Measurements from ENCODE around the gene ERN1. TPM values are rescaled to one million over a fixed set of nuclear protein-coding genes. Genes with fewer than 3 reads are reported as not detected.

Gene ERN1
- total RNA-seq, 2 donors from 2014 or later: 9.0 to 13.7 TPM

- no peaks in the 10 kb centered on the region for H3K27me3 Mint-ChIP-seq (ENCODE audit: insufficient read depth)
- no peaks in the 10 kb centered on the region for H3K9me3 ChIP-seq (ENCODE audit: control insufficient read depth, low read length)
- H3K4me1 ChIP-seq (ENCODE audit: control insufficient read depth, insufficient read depth, low read length): no peaks in the 10 kb centered on the region
- DNase-seq: no peak
- peaks cover 19% of the 10 kb centered on the region for H3K36me3 Mint-ChIP-seq (ENCODE audit: low read depth)
- no peak overlapping the region for H3K27ac Mint-ChIP-seq
- H3K4me1 Mint-ChIP-seq: no peaks in the 10 kb centered on the region
- H3K9ac ChIP-seq (ENCODE audit: extremely low read depth, low read length, poor library complexity, severe bottlenecking): no peak overlapping the region
- 90 to 100% methylated on average over 5 to 7 of the region's 7 CpGs for WGBS, 2 experiments (ENCODE audit: insufficient coverage in 1 of 2, insufficient read length in 1 of 2)
- H3K27me3 ChIP-seq (ENCODE audit: control insufficient read depth, insufficient read depth, low read length, poor library complexity, severe bottlenecking): no peaks in the 10 kb centered on the region
- H3K27ac ChIP-seq (ENCODE audit: low read depth, low read length): no peak overlapping the region
- no peak overlapping the region for H3K4me3 Mint-ChIP-seq
- no peak overlapping the region for H3K4me3 ChIP-seq (ENCODE audit: low read length)
- TF ChIP-seq CTCF (conservative IDR thresholded peaks at IDR 0.05): no peak
- peaks cover 10% of the 10 kb centered on the region for H3K36me3 ChIP-seq (ENCODE audit: control insufficient read depth, insufficient read depth, low read length)
- peaks cover 5% of the 10 kb centered on the region for H3K9me3 Mint-ChIP-seq
Observed at GRCh38 chr17:64177311-64178010, 47.5 kb upstream of the ERN1 start.

GRCh38 chr17:64176556-64176955, 46.6 kb upstream of the ERN1 start:
- no peak for TF ChIP-seq CTCF (conservative IDR thresholded peaks at IDR 0.05)
- no peak overlapping the region for H3K4me3 ChIP-seq (ENCODE audit: low read length)
- Mint-ChIP-seq H3K9me3 (peaks cover 5% of the 10 kb centered on the region), H3K4me3 (no peak overlapping the region), H3K36me3 (ENCODE audit: low read depth) (peaks cover 18% of the 10 kb centered on the region), H3K27me3 (ENCODE audit: insufficient read depth) (no peaks in the 10 kb centered on the region), H3K27ac (no peak overlapping the region), H3K4me1 (no peaks in the 10 kb centered on the region)
- H3K27ac ChIP-seq (ENCODE audit: low read depth, low read length): no peak overlapping the region
- no peak overlapping the region for H3K9ac ChIP-seq (ENCODE audit: extremely low read depth, low read length, poor library complexity, severe bottlenecking)
- no peaks in the 10 kb centered on the region for H3K4me1 ChIP-seq (ENCODE audit: control insufficient read depth, insufficient read depth, low read length)
- DNase-seq: no peak
- no peaks in the 10 kb centered on the region for H3K27me3 ChIP-seq (ENCODE audit: control insufficient read depth, insufficient read depth, low read length, poor library complexity, severe bottlenecking)
- H3K36me3 ChIP-seq (ENCODE audit: control insufficient read depth, insufficient read depth, low read length): peaks cover 10% of the 10 kb centered on the region
- no peaks in the 10 kb centered on the region for H3K9me3 ChIP-seq (ENCODE audit: control insufficient read depth, low read length)

- Mint-ChIP-seq H3K9me3 (peaks cover 5% of the 10 kb centered on the region), H3K4me3 (no peak overlapping the region), H3K27ac (no peak overlapping the region), H3K36me3 (ENCODE audit: low read depth) (peaks cover 32% of the 10 kb centered on the region), H3K4me1 (no peaks in the 10 kb centered on the region), H3K27me3 (ENCODE audit: insufficient read depth) (no peaks in the 10 kb centered on the region)
- Histone ChIP-seq H3K9me3 (ENCODE audit: control insufficient read depth, low read length) (no peaks in the 10 kb centered on the region), H3K4me1 (ENCODE audit: control insufficient read depth, insufficient read depth, low read length) (no peaks in the 10 kb centered on the region), H3K4me3 (ENCODE audit: low read length) (no peak overlapping the region), H3K27me3 (ENCODE audit: control insufficient read depth, insufficient read depth, low read length, poor library complexity, severe bottlenecking) (no peaks in the 10 kb centered on the region), H3K9ac (ENCODE audit: extremely low read depth, low read length, poor library complexity, severe bottlenecking) (no peak overlapping the region), H3K27ac (ENCODE audit: low read depth, low read length) (no peak overlapping the region), H3K36me3 (ENCODE audit: control insufficient read depth, insufficient read depth, low read length) (peaks cover 16% of the 10 kb centered on the region)
- DNase-seq: peak; percentile 36
- WGBS, 2 experiments (ENCODE audit: insufficient coverage in 1 of 2, insufficient read length in 1 of 2): 88 to 95% methylated on average over 4 to 7 of the region's 7 CpGs
- TF ChIP-seq CTCF (conservative IDR thresholded peaks at IDR 0.05): no peak
Observed at GRCh38 chr17:64174686-64175456, 44.9 kb upstream of the ERN1 start.
